Anterior cingulate cortex (tissue), 58 donors: Measurements from ENCODE around the gene PCOLCE2.

Experiments
- DNase-seq, 58 donors: peaks; one replicate each; lab custom pipeline; 2025; lab: John Stamatoyannopoulos, UW

PCOLCE2 gene, protein sequence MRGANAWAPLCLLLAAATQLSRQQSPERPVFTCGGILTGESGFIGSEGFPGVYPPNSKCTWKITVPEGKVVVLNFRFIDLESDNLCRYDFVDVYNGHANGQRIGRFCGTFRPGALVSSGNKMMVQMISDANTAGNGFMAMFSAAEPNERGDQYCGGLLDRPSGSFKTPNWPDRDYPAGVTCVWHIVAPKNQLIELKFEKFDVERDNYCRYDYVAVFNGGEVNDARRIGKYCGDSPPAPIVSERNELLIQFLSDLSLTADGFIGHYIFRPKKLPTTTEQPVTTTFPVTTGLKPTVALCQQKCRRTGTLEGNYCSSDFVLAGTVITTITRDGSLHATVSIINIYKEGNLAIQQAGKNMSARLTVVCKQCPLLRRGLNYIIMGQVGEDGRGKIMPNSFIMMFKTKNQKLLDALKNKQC

DNA sequence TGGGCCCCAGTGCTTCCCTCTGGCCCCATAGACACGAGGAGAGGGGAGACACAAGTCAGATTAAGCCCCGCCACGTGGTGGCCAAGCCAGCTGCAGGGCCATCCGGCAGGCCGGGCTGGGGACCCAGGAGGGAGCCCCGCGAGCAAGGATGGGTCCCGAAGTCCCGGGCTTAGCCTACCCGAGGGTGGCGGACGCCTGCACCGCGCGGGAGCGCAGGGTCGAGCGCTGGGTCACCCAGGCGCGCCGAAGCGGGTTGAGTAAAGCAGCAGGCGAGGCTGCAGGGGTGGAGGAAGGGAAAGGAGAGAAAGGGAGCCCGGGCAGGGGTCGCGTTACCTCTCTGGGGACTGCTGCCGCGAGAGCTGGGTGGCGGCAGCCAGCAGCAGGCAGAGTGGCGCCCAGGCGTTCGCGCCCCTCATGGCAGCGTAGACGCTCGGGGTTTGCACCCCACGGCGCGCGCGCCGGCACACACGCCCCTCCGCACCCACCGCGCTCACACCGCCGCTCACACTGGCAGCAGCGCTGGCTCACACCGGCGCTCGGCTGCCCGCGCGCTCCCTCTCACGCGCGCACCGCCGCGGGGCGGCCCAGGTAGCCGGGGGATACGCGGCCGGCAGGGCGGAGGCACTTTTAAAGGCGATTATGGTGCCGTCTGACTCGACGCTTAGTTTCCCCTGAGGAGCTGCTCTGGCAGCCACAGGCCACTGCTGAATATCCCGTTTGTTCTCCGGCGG is at the start of gene PCOLCE2:
TSS of gene PCOLCE2 (minus strand) at position 603 of the 731 bp plus-strand sequence. CDS start at position 416, 187 bp downstream.
- DNase-seq, result peak in 9 of 58 donors; percentile 1 to 30 (median 8)

DNA sequence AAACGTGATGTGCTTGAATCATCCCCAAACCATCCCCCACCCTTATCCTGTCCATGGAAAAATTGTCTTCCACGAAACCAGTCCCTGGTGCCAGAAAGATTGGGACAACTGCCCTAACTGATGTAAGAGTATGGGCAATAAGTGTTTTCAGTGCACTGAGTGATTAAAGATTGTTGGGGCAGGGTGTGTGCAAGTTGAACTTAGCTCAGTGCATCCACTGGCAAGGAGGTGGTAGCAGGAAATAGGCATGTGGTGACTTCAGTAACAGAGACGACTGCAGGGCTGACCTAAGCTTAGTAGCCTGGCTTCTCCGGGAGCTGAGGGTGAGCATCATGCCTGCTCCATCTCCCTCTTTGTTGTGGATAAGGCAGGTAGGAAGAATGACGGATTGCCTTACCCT is 47.1 kb upstream of the PCOLCE2 start:
- no peak for DNase-seq

DNA sequence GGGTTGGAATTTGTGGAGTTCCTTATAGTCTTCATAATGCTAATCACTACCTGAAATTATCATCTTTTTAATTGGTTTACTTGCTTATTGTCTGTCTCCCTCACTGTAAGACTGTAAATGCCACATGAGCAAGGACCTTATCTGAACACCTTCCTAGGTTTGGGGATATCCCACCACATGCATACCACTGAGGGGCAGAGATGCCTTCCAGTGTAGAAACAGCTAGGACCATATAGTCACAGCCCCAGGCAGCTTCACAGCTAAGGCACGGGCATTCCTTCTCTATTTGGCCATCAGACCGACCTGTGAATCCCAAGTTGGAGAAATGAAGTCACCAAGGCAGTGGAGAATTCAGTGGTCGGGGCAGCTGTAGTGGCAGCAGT is 46.0 kb upstream of the PCOLCE2 start:
- DNase-seq, result no peak

DNA sequence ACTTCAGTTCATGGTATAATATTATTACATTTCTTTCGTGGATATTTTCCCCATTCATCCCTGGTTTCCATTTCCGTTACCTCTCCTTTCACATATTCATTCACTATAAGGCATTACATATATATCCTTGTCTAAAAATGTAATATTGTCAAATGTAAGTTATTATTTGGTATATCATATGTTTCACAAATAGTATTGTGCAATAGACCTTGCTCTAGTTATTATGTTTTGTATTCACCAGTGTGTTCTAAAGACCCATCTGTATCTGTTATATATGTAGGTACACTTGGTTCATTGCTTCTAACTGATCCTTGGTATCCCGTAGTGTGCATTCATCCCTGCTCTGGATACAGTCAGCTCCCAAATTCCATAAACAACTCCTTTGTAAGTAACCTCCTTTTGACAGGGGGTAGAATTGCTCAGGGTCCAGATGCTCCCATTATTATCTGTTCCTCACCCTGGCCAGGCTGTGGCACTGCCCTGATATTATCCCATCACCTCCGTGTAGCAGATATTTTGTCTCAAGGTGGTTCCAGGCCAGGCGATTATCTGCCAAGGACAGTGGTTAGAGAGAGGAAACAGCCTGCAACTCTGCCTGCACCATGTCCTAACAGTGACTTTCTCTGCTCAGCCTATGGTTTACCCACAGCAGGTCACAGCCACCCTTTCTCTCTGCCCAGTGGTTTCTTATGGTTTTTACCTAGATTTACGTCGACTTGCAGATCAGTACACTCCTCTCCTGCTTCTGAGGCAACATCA is 45.4 kb upstream of the PCOLCE2 start:
- DNase-seq, result no peak

DNA sequence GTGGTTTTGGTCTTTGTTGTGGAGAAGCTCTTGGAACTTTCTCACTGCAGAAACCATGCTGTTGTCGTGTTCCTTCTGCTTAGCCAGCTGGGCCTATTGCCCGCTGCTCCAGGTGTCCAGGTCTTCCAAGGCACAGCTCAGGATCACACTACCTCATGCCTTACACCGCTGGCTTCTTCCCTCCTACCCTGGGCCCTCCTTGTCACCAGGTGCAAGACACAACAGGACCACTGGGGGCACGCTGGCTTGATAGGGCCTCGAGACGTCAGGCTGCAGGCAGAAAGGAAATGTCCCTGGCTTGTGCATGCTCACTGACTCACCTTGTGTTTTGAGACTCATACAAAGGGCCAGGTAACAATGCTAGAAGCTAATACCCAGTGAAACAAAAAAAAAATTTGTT is 42.3 kb upstream of the PCOLCE2 start:
- DNase-seq, result no peak

DNA sequence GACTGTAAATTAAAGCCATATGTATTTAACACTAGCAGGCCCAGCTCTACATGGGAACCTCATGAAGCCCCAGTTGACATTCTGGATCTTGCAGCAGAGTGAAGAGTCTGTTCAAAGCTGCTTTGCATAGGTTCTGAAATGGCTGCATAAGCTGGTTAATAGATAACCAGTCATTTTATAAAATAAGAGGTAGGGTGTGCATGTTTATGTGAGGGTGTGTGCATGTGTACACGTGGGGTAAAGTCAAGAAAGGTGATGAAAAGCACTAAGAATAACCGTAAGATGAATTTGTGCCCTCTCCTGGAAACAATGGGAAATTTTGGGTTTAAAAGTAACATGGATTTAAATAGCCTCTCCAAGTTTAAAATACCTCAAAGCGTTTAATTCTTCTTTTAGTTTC is 41.6 kb upstream of the PCOLCE2 start:
- no peak for DNase-seq

DNA sequence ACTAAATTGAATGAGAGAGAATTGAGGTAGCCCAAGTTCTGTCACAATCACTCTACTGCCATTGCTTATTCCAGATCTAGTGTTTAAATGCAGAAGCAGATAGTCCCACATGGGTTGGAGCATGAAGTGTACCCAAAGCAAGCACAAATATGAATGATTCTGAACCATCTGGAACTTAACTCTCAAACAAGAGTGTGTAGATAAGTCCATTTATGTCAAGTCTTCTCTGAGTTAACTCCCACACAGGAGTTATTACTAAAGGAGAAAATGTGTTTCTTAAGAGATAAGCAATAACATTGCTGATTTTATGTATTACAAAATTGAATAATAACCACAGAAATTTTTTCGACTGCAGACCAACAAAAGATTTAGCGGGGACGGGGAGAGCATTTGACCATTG is 41.0 kb upstream of the PCOLCE2 start:
- DNase-seq, result no peak

DNA sequence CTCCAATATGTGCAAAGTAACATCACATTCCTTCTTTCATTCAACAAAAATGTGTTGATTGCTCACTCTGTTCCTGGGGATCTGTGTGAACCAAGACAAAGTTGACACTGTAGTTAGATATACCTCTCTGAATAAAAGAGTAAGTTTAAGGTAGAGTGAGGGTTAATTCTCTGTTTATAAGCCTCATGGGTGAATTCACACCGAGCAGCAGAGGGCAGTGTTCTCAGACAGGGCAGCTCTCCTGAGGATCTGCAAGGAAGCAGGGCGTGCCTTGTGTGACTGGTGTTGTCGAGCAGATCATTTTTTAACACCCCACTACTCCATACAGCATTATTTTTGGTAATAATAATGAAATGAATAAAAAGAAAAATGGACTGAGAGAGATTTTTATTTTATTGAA is 40.2 kb upstream of the PCOLCE2 start:
- no peak for DNase-seq

DNA sequence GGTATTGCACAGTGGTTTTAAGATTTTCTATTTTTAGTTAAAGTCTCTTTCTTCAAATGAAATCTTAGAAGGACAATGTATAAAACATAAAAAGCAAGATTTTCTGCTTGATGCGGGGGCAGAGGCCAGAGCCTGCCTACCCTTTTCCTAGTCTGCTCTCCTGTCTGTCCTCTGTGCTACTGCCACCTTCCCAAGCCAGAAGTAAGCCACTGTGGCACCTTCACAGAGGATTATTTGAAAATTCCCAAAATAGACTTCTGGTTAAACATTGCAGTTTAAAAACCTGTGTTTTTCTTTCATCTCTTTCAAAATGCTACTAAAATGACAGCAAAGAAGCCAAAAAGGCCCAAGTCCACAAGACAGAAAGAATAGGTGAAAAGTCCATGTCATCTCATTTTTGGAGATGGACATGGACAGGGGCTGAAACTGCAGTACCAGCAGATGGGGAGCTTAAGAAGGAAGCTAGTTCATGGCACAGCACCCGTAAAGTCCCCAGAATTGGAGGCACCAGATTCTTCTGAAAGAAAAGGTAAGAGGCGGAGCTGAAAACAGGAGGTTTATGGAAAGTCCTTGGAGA is 37.6 kb upstream of the PCOLCE2 start:
- no peak for DNase-seq

DNA sequence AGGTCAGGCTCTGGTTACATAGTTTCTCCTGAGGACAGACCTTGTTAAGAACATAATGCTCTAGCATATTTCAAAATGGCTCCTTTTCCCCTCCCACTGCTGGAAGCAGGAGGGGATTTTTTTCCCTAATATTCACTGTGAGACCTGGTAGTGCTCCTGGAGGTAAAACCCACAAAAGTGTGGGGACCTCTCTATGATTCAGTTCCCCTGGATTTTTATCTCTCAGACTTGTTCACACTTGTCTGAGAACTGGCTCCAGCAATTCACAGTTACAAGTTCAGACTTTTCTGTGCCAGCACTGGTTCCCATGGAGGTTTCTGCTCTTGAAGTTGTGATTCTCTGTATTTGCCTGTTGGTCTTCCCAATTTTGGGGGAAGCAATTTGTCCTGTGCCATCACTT is 36.3 kb upstream of the PCOLCE2 start:
- peak in 2 of 58 donors; percentile 4 for DNase-seq

DNA sequence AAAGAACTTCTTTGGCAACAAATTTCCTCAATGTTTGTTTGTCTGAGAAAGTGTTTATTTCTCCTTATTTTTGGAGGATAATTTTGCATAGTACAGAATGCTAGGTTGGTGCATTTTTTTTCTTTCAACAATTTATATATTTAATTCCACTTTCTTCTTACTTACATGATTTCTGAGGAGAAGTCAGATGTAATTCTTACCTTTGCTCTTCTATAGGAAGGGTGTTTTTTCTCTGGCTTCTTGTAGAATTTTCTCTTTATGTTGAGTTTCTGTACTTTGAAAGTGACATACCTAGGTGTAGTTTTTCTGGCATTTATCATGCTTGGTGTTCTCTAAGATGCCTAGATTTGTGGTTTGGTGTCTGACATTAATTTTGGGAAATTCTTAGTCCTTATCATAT is 34.8 kb upstream of the PCOLCE2 start:
- DNase-seq, result no peak

DNA sequence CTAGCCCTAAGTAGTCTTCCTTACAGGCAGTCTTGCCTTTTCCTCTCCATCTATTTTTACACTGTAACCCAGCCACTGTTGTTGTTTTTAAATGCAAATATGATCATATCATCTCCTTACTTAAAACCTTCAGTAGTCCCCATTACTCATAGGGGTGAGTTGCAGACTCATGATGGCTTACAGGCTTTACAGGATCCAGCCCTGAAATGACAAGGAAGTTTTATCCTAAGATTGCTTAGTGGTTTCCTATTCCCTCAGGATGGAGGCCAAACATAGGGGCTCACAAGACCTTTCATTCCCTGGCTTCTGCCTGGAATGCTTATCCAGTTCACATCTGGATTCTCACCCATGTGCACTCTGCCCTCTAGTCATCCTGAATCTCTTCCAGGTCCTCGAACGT is 27.7 kb upstream of the PCOLCE2 start:
- no peak for DNase-seq

DNA sequence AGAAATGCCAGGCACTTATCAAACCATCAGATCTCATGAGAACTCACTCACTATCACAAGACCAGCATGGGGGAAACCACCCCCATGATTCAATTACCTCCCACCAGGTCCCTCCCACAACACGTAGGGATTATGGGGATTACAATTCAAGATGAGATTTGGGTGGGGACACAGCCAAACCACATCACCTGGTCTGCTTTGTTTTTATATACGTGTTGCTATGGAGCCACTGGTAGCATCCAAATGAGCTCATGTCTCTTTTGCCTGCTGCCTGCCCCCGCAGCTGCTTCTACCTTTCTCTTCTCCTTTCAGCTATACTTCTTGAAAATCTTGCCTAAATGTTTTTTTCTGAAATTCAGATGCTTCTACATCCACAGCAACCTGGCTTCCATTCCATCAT is 26.8 kb upstream of the PCOLCE2 start:
- no peak for DNase-seq

DNA sequence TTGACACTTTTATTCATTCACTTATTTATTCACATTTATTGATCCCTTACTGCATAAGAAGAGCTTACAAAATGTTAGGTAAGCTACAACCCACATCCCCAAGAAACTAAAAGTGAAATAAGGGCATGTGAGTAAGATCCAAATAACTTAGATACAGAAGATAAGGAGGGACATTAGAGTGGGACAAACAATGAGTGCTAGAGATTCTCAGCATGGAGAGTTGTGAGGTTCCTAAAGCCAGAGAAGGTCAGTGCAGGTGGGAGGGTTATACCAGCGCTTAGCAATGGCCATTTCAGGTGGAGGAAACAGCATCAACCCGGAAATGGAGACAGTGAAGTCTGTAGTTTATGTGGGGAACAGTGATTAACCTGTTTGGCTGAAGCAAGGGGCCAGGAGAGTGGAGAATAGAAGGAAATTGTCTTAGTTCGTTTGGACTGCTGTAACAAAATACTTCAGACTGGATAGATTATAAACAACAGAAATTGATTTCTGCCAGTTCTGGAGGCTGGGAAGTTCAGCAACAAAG is 25.5 kb upstream of the PCOLCE2 start:
- DNase-seq, result no peak

DNA sequence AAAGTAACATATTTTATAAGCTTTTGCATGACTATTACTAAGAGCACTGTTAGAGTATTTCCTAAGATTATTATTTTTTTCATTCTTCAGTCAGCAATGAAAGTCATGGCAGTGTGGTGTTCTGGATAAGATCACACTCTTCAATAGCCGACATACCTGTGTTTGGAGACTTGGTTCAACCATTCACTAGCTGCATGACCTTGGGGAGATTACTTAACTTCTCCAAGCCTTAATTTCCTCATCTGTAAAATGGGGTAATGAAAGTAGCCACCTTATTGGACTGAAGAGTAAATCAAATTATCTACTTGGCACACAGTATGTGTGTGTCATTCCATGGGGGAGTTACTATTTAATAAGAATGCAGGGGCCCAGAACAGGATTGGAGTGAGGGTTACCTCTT is 24.5 kb upstream of the PCOLCE2 start:
- DNase-seq, result no peak

DNA sequence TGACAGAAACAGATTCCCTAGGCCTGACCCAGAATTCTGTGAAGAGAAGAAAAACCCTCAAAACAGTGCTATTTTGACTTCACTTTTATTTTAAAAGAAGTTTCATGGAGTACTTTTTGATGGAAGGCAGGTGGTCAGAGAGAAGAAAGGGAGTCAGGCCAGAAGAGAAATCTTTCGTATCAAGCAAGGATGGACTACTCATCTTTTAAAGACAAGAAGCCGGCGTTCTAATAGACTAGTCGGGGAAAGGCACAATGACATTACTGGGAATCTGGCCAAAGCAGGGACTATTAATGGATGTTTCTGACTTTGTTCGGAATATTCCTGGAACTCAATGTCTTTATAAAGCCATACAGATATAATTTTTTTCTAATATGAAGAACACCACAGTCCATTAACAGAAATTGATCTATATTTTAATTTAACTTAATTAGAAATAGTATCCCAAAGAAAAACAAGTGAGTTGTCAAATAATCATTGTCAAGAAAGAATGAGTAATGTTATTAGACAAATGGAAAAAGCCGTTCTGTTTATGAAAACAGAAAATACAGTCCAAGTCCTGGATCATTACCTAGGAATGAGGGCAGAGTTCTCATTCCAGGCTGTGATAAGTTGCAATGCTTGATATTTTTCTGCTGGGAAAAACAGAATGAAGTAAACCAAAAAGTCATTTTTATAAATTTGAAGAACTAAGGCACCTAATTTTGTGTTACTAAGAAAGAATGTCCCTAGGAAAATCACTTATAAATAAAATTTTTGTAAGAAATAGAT is 23.7 kb upstream of the PCOLCE2 start:
- no peak for DNase-seq

DNA sequence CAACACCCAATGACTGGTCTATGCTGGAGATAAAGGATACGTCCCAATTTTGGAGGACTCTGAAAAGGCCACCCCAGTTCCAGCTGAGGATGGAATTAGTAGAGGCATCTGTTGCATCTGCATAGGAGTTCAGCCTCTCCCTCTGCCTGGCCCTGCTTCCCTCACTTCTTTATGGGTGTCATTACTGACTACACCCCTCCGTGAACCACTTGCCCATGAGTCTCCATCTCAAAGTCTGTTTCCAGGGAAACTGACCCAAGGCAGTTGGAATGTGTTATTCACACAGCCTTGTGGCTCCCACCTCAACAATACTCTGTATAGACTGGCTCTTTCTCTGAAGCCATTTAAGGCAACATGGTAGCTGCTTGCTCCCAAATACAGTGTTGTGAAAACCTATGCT is 21.4 kb upstream of the PCOLCE2 start:
- DNase-seq, result no peak

DNA sequence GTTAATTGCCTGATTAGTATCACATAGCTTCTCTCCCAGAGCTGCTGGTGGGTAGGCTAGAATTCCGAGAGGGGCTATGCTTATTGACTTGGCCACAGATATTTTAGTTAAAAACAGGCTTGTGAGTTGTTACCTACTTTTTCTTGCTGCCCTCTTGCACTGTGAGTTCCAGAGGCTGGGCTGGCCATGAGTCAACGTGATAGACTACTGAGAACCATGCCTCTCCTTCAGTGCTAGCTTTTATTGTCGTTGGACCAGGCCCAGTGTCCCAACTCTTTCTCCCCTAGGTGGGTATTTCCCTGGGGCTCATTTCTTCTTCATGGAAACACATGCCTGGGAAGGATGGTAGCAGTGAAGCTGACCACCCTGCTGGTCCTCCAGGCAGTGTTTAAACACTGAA is 20.4 kb upstream of the PCOLCE2 start:
- no peak for DNase-seq

DNA sequence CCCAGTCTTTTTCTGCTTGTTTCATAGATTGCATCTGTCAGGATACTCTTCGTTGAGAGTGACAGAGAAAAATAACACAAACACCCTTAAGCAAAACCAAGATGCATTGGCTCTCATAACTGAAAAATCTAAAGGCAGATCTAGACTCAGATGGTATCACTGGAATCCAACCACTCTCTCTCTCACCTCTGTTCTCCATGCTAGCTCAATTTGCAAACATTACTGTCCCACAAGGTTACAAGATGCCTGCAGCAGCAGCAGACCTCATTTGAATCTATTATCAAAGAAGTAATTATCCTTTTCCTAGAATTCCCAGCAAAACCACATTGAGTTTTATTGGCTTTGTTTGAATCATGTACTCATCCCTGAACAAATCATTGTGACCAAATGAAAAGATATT is 19.1 kb upstream of the PCOLCE2 start:
- no peak for DNase-seq
